NCI-H345 (cell line): ENCODE results near the gene NFKB2.
A peak's percentile ranks its signal among the peaks of the same experiment; 100 is the strongest.

Experiments
- DNase-seq: peaks from one replicate; lab custom pipeline; 2025; lab: John Stamatoyannopoulos, UW

The NFKB2 gene

GRCh38 chr10:102395400-102396316 lies at the start of gene NFKB2:
NFKB2 (plus strand) TSS chr10:102395705; CDS start chr10:102395960, 255 bp downstream.
- DNase-seq, result peak; percentile 67

DNA sequence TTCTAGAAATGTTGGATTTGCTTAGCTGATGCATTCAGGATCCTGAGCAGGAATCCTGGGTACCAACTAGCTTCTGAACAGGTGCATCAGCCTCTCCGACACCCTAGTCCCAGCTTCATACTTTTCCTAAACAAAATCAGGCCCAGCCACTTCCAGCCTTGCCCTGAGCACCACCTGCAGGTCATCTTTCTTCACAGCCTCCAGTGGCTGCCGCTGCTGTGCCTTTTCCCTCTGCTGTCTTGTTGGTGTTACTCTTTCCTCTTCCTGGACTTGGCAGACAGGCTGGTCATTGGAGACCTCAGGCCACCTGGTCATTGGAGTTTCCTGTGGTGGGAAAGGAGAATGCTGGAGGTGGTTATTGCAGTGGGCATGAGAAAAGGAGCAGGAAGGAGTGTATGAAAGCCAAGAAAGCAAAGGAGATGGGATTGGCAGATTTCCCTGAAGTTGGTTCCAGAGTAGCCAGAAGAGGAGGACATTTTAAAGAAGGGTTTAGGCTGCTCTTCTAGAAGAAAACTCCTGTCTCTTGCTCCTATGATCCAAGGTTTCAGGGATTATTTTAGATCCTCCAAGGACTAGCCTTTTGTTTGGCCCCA lies 48.2 kb upstream of the NFKB2 start:
- peak; percentile 1 for DNase-seq

DNA sequence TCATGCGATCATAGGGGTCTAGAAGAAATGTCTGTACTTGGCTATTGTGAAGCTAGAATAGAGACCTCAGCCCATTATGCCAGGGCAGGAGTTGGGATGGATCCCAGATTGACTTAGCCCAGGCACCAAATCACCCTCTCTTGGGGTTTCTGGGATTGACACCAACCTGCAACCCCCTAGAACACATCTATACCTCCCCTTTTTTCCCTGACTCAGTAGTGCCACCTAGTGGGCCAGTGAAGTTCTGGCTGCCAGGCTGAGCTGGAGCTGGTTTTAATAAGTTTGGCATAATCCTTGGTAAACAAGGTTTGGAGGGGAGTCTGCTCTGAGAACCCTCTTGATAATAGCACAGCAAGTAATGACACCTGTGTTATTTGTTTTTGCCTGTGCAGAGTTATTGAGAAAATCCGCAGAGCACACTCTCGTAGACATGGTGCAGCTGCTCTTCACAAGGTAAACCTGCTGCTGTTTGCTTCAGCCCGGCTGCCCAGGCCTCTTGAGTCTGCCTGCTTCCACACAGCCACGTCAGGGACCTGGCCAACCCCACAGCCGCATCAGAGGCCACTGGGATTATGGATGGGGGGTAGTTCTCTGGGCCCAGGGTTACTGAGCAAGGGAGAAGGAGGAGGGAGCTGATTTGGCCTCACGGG lies 43.3 kb upstream of the NFKB2 start:
- DNase-seq, result peak; percentile 80

GRCh38 chr10:102354451-102354850 lies 41.1 kb upstream of the NFKB2 start:
- no peak for DNase-seq

DNA sequence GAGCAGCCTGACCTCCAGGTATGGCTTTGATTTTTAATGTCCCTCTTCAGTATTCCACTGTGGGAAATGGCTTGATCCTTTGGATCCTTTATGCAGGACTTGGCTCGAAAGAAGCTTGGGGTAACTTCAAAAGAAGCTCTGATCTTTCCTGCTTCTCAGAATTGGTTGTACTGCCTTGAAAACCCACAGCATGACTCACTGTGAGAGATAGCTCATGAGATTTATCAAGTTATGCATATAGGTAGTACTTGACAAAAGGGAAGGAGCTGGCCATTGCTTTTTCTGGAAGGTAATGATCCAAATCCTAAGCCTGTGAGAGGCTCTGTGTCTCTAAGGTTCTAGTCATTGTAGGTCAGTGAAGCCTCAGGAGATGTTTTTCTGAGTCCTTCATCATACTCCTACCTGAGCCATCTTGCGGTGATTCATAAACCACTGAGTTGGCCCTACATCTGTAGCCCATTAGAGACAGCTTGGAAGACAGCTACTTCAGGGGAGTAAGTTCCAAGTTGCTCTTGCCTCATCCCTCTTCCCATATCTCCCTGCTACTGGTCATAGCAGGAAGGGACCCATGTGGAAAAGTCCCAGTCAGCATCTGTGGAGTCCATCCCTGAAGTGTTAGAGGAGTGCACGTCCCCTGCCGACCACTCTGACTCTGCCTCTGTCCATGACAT lies 36.7 kb upstream of the NFKB2 start:
- no peak for DNase-seq

DNA sequence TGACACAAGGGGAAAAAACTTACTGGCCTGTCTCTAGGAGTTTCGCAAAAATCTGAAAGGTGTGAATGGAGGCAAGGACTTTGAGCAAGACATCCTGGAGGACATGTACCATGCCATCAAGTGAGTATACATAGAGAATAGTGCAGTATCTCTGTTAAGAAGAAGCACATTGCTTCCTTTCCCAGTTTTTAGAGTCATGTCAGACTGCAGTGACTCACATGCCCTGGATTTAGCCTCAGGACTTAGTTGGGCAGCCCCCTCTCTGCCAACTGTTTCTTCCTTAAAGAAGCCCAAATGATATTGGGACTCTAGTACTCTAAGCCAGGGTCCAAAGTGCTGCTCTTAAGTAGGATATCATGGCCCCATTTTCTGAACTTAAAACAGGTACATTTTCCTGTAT lies 28.1 kb upstream of the NFKB2 start:
- no peak for DNase-seq

DNA sequence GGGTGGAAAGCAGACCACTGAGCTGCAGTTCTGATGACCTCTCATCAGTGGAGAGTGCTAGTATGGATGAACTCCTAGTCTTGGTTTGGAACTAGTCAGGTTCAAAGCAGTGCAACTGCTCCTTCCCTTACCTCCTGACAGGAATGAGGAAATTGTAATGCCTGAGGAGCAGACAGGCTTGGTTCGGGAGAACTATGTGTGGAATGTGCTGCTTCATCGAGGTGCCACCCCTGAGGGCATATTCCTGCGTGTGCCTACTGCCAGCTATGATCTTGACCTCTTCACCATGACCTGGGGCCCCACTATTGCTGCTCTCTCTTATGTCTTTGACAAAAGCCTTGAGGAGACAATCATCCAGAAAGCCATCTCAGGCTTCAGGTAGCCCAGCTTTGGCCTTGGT lies 27.4 kb upstream of the NFKB2 start:
- DNase-seq, result no peak

GRCh38 chr10:102371295-102371694 lies 24.2 kb upstream of the NFKB2 start:
- no peak for DNase-seq

- DNase-seq, result no peak
These were observed 20.3 kb upstream of the NFKB2 start for GRCh38 chr10:102375250-102375649.

GRCh38 chr10:102375867-102376266 lies 19.6 kb upstream of the NFKB2 start:
- DNase-seq, result no peak

DNA sequence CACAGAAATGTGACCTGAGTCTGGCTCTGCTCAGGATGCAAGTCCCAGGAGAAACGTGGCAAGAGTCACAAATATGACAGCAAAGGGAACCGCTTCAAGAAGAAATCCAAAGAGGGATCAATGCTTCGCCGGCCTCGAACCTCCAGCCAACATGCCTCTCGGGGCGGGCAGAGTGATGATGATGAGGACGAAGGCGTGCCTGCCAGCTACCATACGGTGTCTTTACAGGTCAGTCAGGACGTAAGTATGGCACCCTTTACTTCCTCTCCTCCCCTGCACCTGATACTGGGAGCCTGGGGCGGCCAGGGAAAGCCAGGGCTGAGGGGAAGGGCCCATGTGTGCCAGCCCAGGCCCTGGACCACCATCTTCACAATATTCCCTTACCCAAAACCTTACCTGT lies 18.6 kb upstream of the NFKB2 start:
- no peak for DNase-seq

DNA sequence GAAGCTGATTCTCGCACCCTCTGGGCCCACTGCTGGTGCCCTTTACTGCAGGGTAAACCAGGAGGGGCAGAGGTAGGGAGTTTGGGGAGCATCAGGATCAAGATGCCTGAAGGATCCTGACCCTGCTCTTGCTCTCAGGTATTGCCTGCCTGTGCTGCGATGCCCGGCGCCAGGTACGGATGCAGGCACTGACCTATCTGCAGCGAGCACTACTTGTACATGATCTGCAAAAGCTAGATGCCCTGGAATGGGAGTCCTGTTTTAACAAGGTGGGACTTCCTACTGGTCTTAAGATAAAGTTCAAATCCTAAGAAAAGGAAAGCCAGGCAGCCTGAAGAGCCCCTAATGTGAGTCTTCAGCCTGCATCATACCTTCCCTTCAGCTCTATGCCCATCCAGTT lies 16.1 kb upstream of the NFKB2 start:
- DNase-seq, result no peak

DNA sequence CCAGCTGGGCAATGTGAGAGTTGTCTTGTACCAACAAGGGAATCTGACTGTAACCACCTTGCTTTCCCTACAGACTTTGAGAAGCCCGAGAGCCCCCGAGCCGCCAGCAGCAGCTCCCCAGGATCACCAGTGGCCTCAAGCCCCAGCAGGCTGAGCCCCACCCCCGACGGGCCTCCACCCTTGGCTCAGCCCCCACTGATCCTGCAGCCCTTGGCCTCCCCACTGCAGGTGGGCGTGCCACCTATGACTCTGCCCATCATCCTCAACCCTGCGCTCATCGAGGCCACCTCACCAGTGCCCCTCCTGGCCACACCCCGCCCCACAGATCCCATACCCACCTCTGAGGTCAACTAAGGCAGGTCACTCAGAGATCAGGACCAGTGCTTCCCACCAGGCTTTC lies 13.5 kb upstream of the NFKB2 start:
- no peak for DNase-seq

GRCh38 chr10:102382871-102383270 lies 12.6 kb upstream of the NFKB2 start:
- DNase-seq, result no peak

GRCh38 chr10:102384053-102384452 lies 11.5 kb upstream of the NFKB2 start:
- no peak for DNase-seq

DNA sequence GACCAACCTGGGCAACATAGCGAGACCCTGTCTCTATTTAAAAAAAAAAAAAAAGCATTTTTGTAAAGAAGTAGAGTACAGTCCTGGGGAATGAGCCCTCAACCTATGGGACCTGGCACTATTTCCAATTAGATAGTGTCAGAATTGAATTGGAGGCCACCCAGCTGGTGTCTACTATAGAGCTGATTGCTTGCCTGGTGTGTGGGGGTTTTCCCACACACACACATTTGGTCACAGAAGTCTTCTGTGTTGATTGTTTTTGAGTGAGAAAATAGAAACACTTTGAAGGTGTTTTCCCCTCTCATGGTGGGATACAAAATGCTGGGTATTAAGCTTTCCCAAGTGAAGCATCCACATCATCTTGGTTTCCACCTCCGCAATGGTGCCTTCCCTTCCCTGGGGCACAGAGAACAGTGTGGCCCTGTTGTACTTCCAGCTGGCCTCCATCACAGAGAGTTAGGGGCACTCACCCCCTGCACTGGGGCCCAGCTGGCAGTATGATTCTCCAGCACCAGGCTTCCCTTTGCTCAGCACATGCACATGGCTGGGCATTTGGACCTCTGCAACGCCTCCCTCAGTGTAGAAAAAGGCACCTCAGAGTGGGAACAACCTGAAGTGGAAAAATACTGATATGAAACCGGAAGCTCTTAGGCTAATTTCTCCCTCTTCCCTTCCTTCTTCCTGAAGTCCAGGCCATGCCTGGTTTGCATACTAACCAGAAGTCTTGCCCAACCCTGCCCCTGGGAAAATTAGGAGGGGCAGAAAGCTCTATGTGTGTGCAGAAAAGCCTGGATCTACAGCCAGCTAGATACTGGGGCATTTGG lies 10.7 kb upstream of the NFKB2 start:
- DNase-seq, result no peak

- DNase-seq, result no peak
These were observed 5.6 kb upstream of the NFKB2 start for GRCh38 chr10:102389894-102390293.

DNA sequence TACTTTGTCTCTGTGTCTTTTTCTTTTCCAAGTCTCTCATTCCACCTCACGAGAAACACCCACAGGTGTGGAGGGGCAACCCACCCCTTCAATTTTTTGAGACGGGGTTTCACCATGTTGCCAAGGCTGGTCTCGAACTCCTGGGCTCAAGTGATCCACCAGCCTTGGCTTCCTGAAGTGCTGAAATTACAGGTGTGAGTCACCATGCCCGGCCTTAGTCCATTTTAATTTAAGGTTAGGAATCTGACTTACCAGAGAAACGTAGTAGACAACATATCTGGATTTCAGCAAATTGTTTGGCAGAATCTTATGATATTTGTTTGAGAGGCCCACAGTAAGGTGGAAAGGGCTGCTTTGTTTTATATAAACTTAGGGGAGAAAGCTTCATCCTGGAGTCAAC lies 3.2 kb upstream of the NFKB2 start:
- DNase-seq, result no peak

DNA sequence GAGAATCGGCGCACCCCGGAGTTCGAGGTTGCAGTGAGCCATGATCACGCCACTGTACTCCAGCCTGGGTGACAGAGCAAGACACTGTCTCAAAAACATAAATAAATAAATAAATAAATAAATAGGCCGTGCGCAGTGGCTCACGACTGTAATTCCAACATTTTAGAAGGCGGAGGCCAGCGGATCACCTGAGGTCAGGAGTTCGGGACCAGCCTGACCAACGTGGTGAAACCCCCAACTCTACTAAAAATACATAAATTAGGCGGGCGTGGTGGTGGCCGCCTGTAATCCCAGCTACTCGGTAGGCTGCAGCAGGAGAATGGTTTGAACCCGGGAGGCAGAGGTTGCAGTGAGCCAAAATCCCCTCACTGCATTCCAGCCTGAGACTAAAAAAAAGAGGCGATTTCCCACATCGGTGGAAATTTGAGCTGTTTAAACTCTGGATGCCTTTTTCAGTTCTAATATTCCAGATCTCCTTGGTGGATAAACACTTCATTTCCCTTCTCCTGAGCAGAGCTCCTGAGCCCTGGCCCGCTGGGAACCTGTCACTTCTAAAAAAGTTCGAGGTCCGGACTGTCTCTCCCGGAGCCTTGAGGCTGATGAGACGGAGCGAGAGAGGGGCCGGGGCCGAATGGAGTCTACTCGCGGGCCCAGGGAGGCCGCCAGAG lies 2.0 kb upstream of the NFKB2 start:
- no peak for DNase-seq

GRCh38 chr10:102394079-102394800 lies 1.3 kb upstream of the NFKB2 start:
- peak; percentile 69 for DNase-seq
